SHP77 (cell line): ENCODE data around the gene DALRD3.

Source experiments
- DNase-seq, 2 experiments: peaks; one replicate each; lab custom pipeline; 2025; lab: John Stamatoyannopoulos, UW

The DALRD3 gene, protein sequence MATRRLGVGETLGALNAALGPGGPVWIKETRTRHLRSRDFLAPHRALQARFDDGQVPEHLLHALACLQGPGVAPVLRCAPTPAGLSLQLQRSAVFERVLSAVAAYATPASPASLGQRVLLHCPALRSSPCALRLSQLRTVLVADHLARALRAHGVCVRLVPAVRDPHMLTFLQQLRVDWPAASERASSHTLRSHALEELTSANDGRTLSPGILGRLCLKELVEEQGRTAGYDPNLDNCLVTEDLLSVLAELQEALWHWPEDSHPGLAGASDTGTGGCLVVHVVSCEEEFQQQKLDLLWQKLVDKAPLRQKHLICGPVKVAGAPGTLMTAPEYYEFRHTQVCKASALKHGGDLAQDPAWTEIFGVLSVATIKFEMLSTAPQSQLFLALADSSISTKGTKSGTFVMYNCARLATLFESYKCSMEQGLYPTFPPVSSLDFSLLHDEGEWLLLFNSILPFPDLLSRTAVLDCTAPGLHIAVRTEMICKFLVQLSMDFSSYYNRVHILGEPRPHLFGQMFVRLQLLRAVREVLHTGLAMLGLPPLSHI

DNA sequence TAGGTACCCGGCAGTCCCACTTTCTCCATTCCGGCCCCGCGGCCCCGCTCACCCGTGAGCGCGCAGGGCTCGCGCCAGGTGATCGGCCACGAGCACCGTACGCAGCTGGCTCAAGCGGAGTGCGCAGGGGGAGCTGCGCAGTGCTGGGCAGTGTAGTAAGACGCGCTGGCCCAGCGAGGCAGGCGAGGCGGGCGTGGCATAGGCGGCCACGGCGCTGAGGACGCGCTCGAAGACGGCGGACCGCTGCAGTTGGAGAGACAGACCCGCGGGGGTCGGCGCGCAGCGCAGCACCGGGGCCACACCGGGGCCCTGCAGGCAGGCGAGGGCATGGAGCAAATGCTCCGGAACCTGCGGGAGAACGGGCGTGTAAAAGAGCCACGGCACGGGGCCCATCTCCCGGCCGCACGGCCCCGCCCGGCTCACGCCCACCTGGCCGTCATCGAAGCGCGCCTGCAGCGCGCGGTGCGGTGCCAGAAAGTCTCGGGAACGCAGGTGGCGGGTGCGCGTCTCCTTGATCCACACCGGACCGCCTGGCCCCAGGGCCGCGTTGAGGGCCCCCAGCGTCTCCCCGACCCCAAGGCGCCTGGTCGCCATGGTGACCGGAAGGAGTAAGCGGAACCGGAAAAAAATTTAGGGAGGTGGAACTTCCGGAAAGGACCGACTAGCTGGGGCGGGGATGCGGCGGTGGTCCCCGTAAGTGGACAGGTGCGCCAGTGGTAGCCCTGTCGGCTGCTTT is at the start of gene DALRD3:
Gene DALRD3 (minus strand): TSS at position 610 of the 736 bp plus-strand sequence. CDS start 16 bp downstream, at position 594.
- peak; percentile 79 to 82 for DNase-seq

DNA sequence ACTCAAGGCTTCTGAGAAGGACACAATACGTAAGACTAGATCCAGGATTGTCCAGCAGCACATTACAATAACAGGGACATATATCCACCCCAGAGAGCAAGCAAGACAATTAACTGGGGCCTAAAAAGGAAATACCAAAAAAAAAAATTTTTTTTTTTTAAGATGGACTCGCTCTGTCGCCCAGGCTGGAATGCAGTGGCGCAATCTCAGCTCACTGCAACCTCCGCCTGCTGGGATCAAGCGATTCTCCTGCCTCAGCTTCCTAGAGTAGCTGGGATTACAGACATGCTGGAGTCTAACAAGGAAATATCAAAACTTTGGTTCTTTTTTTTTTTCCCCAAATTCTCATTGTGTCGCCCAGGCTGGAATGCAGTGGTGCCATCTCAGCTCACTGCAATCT is 39.6 kb upstream of the DALRD3 start:
- no peak for DNase-seq

GRCh38 chr3:49057268-49057667 is 38.9 kb upstream of the DALRD3 start:
- no peak for DNase-seq

DNA sequence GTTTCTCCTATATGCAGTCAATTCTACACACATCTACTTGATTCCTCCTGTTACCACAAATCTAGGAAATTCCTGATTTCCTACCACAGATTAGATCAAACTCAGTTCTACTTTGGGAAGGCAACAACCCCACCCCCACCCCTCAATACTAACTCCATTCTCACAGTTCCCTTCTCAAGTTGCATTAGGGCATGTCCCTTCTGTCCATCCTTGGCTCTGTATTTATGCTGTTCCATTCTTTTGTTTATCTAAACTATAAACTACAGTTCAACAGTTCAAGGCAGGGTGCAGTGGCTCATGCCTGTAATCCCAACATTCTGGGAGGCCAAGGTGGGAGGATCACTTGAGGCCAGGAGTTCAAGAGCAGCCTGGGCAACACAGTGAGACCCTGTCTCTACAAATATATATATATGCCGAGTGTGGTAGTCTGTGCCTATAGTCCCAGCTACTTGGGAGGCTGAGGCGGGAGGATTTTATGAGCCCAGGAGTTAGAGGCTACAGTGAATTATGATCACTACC is 36.0 kb upstream of the DALRD3 start:
- no peak for DNase-seq

- no peak for DNase-seq
These were observed 35.2 kb upstream of the DALRD3 start for GRCh38 chr3:49053543-49053942.

DNA sequence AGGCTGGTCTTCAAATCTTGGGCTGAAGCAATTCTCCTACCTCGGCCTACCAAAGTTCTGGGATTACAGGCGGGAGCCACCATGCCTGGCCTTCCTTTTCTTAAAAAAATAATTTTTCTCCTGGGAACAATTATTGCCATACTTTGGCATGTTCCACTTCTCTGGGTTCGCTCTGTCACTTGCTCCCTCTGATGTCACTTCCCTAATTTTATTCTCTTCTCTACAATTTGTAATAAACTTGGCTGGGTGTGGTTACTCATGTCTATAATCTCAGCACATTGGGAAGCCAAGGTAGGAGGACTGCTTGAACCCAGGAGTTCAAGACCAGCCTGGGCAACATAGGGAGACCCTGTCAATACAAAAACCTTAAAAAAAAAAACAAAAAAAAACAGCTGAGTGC is 16.9 kb upstream of the DALRD3 start:
- DNase-seq, result no peak

DNA sequence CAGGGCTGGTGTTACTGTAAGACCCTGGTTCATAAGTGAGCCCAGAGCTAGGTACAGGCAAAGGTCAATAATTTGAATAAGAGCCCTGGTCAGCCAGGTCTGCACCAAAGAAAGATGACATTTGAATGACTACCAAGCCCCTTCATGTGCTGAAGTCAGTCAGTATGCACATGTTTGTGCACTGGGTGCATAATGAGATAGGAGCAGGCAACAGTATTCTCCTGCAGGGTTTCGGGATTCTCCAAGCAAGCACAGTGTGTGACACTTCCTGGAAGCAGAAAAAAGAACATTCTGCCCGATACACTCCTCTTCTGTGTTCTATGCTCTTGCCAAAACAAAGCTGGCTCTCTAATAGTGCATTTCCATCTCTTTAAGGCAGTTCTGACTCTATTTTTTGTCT is 16.3 kb upstream of the DALRD3 start:
- DNase-seq, result no peak

GRCh38 chr3:49032646-49033304 is 14.4 kb upstream of the DALRD3 start:
- DNase-seq, result no peak

GRCh38 chr3:49030321-49030720 is 11.9 kb upstream of the DALRD3 start:
- DNase-seq, result no peak

- DNase-seq, result no peak
These were observed 11.1 kb upstream of the DALRD3 start for GRCh38 chr3:49029563-49029884.

DNA sequence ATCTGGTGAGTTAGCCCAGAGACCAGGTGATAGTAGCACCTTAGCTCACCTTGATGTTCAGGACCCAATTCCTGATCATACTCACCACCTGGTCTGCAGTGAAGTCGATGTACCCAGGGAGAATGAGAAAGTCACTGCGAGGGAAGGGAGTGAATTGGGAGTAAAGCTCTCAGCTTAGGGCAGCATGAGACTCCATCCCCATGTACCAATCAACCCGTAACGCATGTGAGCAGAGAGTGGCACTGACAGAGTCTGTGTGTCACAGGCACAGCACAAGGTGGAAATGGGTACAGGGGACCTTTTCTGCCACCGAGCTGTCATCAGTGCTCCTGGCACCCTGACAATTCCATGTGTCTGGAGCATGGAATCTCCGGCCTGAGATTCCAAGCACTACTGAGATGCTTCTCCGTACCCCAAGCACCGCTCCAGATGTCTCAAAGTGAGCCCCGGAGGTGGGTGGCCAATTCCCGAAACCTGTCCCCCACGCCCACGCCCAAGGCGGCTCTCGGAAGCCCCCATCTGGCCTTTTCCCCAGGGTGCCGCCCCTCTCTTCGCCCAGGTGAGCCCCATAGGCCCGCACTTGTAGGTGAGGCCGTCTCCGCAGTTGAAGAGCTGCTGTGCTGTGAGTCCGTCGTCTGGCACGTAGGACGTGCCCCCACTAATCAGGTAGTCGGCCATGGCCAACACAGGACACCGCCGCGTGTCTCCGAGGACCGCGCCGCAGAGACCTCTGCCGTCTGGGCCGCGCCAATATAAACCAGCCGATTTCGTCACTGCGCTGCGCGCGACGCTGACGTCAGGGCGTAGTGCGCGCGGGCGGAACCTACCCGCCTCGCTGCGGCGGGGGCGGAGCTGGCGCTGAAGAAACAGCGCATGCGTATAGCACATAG is 10.5 kb upstream of the DALRD3 start, which contains the start of gene IMPDH2:
Gene IMPDH2 (minus strand): TSS at position 726 of the 890 bp plus-strand sequence. CDS start 48 bp downstream, at position 678.
- peak; percentile 82 to 83 for DNase-seq

DNA sequence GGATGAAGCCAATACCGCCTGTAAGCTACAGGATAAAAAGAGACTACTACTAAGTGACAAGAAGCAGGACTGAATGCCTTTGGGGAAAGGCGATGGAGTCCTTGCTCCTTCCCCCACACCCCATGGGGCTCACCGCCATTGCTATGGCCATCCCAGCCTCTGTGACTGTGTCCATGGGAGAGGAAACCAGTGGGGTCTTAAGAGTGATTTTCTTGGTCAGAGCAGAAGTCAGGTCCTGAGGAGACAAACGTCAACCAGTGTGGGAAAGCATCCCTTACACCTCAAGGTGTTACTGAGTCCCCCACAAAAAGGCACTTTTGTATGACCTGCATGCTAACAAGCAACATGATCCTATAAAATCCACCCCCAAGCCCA is 9.9 kb upstream of the DALRD3 start:
- DNase-seq, result no peak

DNA sequence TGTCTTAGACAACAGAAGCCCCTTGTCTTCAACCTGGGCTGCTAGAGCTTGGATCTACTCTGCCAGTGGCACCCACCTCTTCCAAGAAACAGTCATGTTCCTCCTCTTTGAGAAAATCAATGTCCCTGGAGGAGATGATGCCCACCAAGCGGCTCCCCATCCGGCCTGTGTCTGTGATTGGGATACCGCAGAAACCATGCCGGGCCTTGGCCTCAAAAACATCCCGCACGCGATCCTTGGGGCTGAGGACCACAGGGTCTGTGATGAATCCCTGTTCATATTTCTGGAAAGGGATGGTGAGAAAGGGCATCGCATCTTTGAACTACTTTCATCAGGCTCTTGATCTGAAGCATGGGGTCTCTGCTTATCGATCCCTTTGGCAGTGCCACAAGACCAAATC is 9.3 kb upstream of the DALRD3 start:
- no peak for DNase-seq

DNA sequence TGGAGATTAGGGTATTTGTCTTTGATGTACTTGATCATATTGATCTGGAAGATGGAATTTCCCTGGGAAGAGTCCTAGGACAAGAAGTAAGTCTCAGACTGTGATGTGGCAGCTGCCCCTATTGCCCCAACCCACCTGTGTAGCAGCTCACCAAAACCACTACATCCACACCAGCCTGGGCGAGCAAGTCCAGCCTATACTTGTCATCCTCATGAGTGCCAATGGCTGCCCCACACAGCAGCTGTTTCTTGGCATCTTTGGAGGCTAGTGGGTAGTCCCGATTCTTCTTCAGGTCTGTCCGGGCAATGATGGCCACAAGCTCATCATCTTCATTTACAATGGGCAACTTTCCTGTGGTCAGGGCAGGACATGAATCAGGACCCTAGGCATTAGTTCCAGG is 8.2 kb upstream of the DALRD3 start:
- DNase-seq, result no peak

- DNase-seq, result no peak
These were observed 7.6 kb upstream of the DALRD3 start for GRCh38 chr3:49025793-49026520.

DNA sequence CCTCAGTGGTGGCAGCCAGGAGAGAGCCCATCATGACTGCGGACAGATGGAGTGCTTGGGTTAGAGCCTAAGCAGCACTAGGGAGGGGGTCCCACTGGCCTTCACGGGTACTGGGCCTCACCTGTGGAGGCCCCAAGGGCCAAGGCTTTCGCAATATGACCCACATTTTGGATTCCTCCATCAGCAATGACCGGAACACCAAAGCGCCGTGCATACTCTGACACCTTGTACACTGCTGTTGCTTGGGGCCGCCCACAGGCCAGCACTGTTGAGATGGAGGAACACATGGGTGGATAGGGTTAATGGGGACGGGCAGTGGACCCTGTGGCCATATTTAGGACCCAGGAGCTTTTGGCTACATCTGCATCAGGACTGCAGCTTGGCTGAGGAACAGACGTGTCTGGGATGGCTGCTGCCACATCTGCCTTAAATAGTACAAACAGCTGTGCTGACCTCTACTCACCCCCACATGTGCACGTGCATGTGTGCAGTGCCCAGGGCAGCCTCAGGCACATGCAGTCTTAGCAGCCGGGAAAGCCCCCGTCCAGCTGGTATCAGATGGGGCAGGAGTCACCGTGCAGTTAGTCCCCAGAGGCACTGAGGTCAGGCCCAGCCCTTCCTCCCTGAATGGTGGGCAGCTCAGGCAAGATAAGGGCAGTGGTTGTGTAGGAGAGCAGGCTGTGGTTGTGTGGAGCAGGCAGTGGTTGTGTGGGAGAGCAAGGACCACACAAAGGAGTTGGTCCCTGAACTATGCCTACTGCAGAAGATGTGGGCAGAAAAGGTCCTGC is 6.8 kb upstream of the DALRD3 start:
- DNase-seq, result no peak

GRCh38 chr3:49024449-49024848 is 6.1 kb upstream of the DALRD3 start:
- no peak for DNase-seq

- DNase-seq, result no peak
These were observed 5.4 kb upstream of the DALRD3 start for GRCh38 chr3:49023775-49024174.

GRCh38 chr3:49022688-49023171 is 4.3 kb upstream of the DALRD3 start:
- no peak for DNase-seq
